Large intestine (tissue), 3 donors: ENCODE results near the gene C1orf105. TPM values are rescaled to one million over a fixed set of nuclear protein-coding genes. Genes with fewer than 3 reads are reported as not detected.
A peak's percentile ranks its signal among the peaks of the same experiment; 100 is the strongest.
"Not testable (repeated sequence)": the region's sequence is repeated elsewhere in the genome, so short reads cannot be mapped to it uniquely, and the experiment has no call there.

ENCODE experiments used
- DNase-seq, 2 donors: peaks; one replicate each; pipeline versions ENCODE4 v3.0.0 to v3.0.0-alpha.2; 2013
- H3K27ac ChIP-seq: one replicate; pipeline ENCODE4 v1.5.1; 2013; ENCODE audit warnings: low read length
- H3K27me3 ChIP-seq: 2 replicates; pipeline ENCODE4 v1.6.1; 2013; ENCODE audit warnings: low read length; ENCODE audit not compliant: control insufficient read depth, insufficient read depth
- H3K36me3 ChIP-seq: 2 replicates; pipeline ENCODE4 v1.6.1; 2013; ENCODE audit warnings: low read length; ENCODE audit not compliant: control insufficient read depth, insufficient read depth
- H3K4me1 ChIP-seq: one replicate; pipeline ENCODE4 v1.6.1; 2013; ENCODE audit warnings: low read length; ENCODE audit not compliant: control insufficient read depth, insufficient read depth
- H3K4me3 ChIP-seq: one replicate; pipeline ENCODE4 v1.5.1; 2013; ENCODE audit warnings: low read length
- H3K9me3 ChIP-seq: one replicate; pipeline ENCODE4 v1.6.1; 2013; ENCODE audit warnings: mild to moderate bottlenecking, low read depth, low read length, moderate library complexity; ENCODE audit not compliant: control insufficient read depth
- WGBS: methylation state at CpG from one replicate; pipeline ENCODE4 v1.1.5; 2013; ENCODE audit warnings: low lambda C conversion rate; ENCODE audit not compliant: insufficient coverage; 5-methylcytosine and 5-hydroxymethylcytosine counted together
- polyA plus RNA-seq: library from polyadenylated mRNA; unstranded; fragments of 120-200 nt; gene quantifications from one replicate; pipeline ENCODE4 v1.2.1, GENCODE V29; 2013

Gene C1orf105
- polyA plus RNA-seq, 1 donor: 2.4 TPM

GRCh38 chr1:172484252-172484651 is 63.8 kb downstream of the C1orf105 start:
- Histone ChIP-seq H3K9me3 (no peaks in the 10 kb centered on the region), H3K27ac (no peak overlapping the region)

GRCh38 chr1:172485626-172486025 is 65.1 kb downstream of the C1orf105 start:
- no peak for DNase-seq
- H3K27me3 ChIP-seq: no peaks in the 10 kb centered on the region
- no peaks in the 10 kb centered on the region for H3K9me3 ChIP-seq
- 93% methylated on average over 4 of the region's 5 CpGs for WGBS
- H3K4me1 ChIP-seq: peaks cover 10% of the 10 kb centered on the region
- no peak overlapping the region for H3K4me3 ChIP-seq
- H3K36me3 ChIP-seq: no peaks in the 10 kb centered on the region
- no peak overlapping the region for H3K27ac ChIP-seq

More at GRCh38 chr1:172484252-172484651, 63.8 kb downstream of the C1orf105 start:
- no peaks in the 10 kb centered on the region for H3K36me3 ChIP-seq
- no peaks in the 10 kb centered on the region for H3K27me3 ChIP-seq
- no peak overlapping the region for H3K4me3 ChIP-seq
- H3K4me1 ChIP-seq: peaks cover 10% of the 10 kb centered on the region
- DNase-seq: no peak

- no peak overlapping the region for H3K4me3 ChIP-seq
- H3K9me3 ChIP-seq: no peaks in the 10 kb centered on the region
- H3K27me3 ChIP-seq: no peaks in the 10 kb centered on the region
- WGBS: 100% methylated on average over 1 of the region's 3 CpGs
- no peaks in the 10 kb centered on the region for H3K36me3 ChIP-seq
- H3K27ac ChIP-seq: peak overlapping the region; percentile 57
- peaks cover 14% of the 10 kb centered on the region for H3K4me1 ChIP-seq
- DNase-seq: peak in 1 of 2 donors; percentile 52
Observed at GRCh38 chr1:172486805-172487454, 66.4 kb downstream of the C1orf105 start.

GRCh38 chr1:172487550-172487949 is 67.1 kb downstream of the C1orf105 start:
- no CpG with 5 or more reads among the region's 4 CpGs for WGBS
- H3K36me3 ChIP-seq: no peaks in the 10 kb centered on the region
- no peak overlapping the region for H3K27ac ChIP-seq
- H3K27me3 ChIP-seq: no peaks in the 10 kb centered on the region
- H3K9me3 ChIP-seq: no peaks in the 10 kb centered on the region
- DNase-seq: peak in 1 of 2 donors; percentile 12
- H3K4me3 ChIP-seq: no peak overlapping the region
- H3K4me1 ChIP-seq: peaks cover 21% of the 10 kb centered on the region

DNA sequence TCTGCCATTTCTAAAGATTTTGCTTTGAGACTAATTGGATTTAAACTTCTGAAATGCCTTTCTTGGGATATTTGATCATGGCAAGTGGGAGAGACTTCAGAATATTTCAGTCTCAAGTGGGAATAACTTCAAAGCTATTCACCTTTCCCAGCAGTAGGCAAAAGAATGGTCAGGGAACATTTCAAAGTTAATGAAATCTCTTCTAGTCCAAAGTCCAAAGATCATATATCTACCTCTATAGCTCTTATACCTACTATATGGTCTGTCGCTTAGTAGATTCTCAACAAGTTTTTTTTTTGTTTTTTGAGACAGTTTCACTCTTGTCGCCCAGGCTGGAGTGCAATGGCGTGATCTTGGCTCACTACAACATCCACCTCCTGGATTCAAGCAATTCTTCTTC is 67.9 kb downstream of the C1orf105 start:
- 50% methylated on average over 2 of the region's 3 CpGs for WGBS
- H3K36me3 ChIP-seq: no peaks in the 10 kb centered on the region
- H3K27me3 ChIP-seq: no peaks in the 10 kb centered on the region
- peaks cover 21% of the 10 kb centered on the region for H3K4me1 ChIP-seq
- H3K9me3 ChIP-seq: no peaks in the 10 kb centered on the region
- peak overlapping the region; percentile 58 for H3K27ac ChIP-seq
- no peak overlapping the region for H3K4me3 ChIP-seq
- peak in 1 of 2 donors; percentile 64 for DNase-seq

DNA sequence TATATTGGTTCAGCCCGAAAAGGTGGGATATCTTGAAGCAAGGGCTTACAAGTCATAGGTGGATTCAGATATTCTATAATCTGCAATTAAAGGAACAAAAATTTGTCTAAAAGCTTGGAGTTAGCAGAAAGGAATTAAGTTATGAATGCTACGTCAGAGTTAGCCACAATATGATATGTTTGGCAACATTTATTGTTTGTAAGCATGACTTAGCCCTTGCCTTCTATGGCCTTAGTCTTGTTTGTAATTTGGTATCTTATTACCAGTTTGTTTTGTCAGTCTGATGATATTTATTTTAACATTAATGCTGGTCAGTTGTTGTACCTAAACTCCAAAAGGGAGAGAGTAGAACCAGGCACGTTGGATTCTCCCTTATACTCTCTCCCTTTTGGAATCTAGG is 69.4 kb downstream of the C1orf105 start:
- no peak overlapping the region for H3K4me3 ChIP-seq
- 50% methylated on average over 1 of the region's 3 CpGs for WGBS
- H3K9me3 ChIP-seq: no peaks in the 10 kb centered on the region
- no peak for DNase-seq
- H3K4me1 ChIP-seq: peaks cover 30% of the 10 kb centered on the region
- H3K36me3 ChIP-seq: no peaks in the 10 kb centered on the region
- no peaks in the 10 kb centered on the region for H3K27me3 ChIP-seq
- H3K27ac ChIP-seq: no peak overlapping the region

- Histone ChIP-seq H3K4me3 (no peak overlapping the region), H3K36me3 (no peaks in the 10 kb centered on the region), H3K4me1 (peaks cover 38% of the 10 kb centered on the region), H3K9me3 (no peaks in the 10 kb centered on the region), H3K27me3 (no peaks in the 10 kb centered on the region), H3K27ac (no peak overlapping the region)
- WGBS: 25% methylated on average over 1 of the region's 1 CpG
- peak in 1 of 2 donors; percentile 21 for DNase-seq
Observed at GRCh38 chr1:172492421-172492820, 71.9 kb downstream of the C1orf105 start.

GRCh38 chr1:172494166-172494565 is 73.7 kb downstream of the C1orf105 start:
- no peaks in the 10 kb centered on the region for H3K36me3 ChIP-seq
- peak overlapping the region; percentile 4 for H3K27ac ChIP-seq
- no peak overlapping the region for H3K4me3 ChIP-seq
- no CpG with 5 or more reads among the region's 2 CpGs for WGBS
- peaks cover 33% of the 10 kb centered on the region for H3K4me1 ChIP-seq
- H3K9me3 ChIP-seq: no peaks in the 10 kb centered on the region
- H3K27me3 ChIP-seq: no peaks in the 10 kb centered on the region
- peak in 1 of 2 donors; percentile 49 for DNase-seq

- H3K4me3 ChIP-seq, H3K27me3 ChIP-seq, H3K36me3 ChIP-seq, H3K9me3 ChIP-seq, DNase-seq: not testable (repeated sequence)
- Histone ChIP-seq H3K4me1 (peaks cover 49% of the 10 kb centered on the region), H3K27ac (peak overlapping the region; percentile 72)
- 57% methylated on average over 1 of the region's 5 CpGs for WGBS
Observed at GRCh38 chr1:172496127-172496526, 75.6 kb downstream of the C1orf105 start.

GRCh38 chr1:172496678-172497077 is 76.2 kb downstream of the C1orf105 start:
- Histone ChIP-seq H3K27ac (peak overlapping the region; percentile 30), H3K4me3 (no peak overlapping the region), H3K36me3 (no peaks in the 10 kb centered on the region), H3K4me1 (peaks cover 50% of the 10 kb centered on the region), H3K9me3 (no peaks in the 10 kb centered on the region), H3K27me3 (no peaks in the 10 kb centered on the region)
- no peak for DNase-seq
- WGBS: 11% methylated on average over 1 of the region's 1 CpG

DNA sequence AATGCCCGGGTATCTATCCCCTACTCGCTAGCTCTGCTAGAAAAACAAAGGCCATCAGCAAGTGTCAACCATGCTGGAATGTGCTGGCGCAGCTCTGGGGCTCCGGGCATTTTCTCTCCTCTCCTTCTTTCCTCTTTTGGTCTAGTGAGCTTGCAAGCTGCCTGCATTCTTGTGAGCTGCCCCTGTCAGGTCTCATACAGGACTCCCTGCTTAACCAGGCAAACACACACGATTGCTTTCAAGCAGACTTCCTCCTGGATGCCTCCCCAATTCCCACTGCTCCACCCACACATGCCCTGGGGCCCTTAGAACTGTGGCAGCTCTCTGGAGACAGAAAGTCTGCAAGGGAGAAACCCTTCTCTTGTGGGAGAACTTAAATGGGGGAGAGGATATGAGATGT is 76.7 kb downstream of the C1orf105 start:
- no peaks in the 10 kb centered on the region for H3K27me3 ChIP-seq
- peak in 1 of 2 donors; percentile 41 for DNase-seq
- no peaks in the 10 kb centered on the region for H3K9me3 ChIP-seq
- H3K4me1 ChIP-seq: peaks cover 45% of the 10 kb centered on the region
- H3K27ac ChIP-seq: peak overlapping the region; percentile 30
- no peaks in the 10 kb centered on the region for H3K36me3 ChIP-seq
- H3K4me3 ChIP-seq: no peak overlapping the region
- WGBS: no CpG with 5 or more reads among the region's 5 CpGs
